ENCODE results near the gene MCEE.
"Not testable (repeated sequence)": the region's sequence is repeated elsewhere in the genome, so short reads cannot be mapped to it uniquely, and the experiment has no call there.

The MCEE gene

DNA sequence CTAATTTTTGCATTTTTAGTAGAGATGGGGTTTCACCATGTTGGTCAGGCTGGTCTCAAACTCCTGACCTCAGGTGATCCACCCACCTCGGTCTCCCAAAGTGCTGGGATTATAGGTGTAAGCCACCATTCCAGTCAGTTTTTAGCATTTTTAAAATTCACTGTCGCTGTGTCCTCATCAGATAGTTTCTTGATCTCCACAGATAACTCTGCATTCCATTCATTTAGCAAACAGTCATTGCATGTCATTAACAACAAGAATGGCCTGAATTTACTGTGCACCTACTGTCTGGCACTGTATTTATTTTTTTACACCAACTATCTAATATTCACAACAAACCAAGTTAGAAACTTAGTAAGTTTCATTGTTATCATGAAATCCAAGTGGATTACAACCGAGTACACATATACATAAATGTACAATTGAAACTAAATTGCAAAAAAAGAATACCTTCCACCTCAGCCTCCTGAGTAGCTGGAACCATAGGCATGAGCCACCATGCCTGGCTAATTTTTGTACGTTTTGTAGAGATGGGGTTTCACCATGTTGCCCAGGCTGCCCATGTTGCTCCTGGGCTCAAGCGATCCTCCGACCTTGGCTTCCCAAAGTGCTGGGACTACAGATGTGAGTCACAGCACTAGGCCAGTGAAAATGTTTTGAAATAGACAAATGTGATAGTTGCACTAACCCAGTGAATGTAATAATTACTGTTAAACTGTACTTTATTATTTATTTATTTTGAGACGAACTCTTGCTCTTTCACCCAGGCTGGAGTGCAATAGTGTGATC is 4.3 kb downstream of the MCEE start:
- no peak for DNase-seq

DNA sequence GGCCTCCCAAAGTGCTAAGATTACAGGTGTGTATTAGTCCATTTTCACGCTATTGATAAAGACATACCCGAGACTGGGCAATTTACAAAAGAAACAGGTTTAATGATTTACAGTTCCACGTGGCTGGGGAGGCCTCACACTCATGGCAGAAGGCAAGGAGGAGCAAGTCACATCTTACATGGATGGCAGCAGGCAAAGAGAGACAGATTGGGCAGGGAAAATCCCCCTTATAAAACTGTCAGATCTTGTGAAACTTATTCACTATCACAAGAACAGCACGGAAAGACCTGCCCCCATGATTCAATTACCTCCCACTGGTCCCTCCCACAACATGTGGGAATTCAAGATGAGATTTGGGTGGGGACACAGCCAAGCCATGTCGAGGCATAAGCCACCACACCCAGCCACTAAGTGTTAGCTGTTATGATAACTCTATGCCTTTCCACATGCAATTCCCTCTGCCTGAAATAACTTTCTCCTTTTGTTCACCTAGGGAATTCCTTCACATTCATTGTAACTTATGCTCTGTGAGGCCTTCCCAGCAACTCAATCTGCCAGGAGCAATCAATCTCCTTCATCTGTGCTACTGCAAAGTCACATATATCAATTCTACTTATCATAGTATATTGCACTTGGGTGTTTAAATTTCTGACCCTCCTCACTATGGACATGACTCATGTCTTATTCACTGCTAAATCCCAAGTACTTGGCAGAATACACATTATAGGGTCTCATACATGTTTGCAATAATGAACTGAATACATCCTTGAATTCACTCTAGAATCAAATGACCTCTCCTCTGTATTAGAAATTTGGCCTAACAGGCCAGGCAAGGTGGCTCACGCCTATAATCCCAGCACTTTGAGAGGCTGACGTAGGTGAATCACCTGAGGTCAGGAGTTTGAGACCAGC is 7.4 kb downstream of the MCEE start:
- DNase-seq = no peak

DNA sequence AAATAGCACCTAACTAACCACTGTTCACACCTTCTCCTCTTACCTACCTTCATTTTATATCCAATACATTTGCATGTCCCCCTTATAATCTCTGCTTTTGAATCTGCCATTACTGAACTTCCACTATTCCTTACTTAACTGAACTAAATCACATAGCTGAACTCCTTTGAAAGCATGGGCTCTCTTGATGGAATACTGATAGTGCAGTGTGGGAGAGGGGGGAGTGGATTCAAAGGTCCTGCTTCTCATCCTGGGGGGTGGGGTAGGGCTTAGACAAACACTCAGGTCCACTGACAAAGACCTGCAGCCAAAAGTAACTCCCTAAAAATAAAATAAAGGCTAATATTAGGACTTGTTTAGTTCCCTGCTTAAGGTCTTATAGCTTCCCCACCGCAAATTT is 8.6 kb downstream of the MCEE start:
- DNase-seq = no peak

DNA sequence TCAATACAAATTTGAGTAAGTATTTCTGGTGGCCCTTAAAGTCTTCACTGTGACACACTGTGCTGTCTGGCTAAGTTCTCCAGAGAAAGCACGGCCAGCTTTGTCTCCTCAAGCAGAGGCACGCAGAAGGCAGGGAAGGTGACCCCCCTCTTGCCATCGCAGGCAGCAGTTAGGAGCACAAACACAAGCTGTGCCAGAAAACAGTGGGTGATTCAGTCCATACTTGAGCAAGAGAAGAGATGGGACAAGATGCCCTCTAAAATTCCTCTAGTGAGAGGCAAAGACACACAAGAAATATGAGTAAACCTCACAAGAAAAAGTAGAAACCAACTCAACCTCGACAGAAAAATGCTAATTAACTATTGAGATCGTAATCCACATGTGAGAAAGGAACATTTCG is 9.8 kb downstream of the MCEE start:
- no peak for DNase-seq

DNA sequence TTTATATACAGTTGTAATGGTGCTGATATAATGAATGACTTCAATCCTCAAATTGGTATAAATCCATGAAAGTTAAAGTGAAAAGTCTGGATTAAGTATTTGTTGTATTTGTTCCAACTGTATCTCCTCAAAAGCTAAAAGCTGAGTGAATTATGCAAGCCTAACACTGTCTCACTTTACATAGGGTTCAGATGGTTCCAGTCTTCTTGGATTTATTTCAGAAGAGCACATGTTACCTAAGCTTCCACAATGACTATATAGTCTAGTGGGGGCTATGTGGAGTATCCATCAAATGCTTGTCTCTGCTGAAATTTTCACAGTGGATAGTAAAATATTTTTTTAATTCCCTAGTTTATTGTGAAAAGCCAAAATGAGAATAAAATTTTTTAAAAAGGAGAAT is 13.0 kb downstream of the MCEE start:
- DNase-seq = no peak

DNA sequence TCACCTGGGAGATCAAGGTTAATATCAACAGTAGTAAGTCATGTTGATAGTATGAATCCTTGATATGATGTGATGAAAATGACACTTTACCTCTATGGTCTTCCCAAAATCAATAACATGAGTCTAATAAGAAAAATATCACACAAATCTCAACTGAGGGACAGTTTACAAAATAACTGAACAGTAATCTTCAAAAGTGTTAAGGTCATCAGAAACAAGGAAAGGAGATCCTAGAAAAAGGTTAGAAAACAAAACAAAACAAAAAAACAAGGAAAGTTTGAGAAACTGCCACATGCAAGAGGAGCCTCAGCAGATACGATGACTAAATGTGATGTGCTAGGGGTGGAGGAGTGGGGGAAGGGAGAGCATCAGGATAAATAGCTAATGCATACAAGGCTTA is 16.2 kb downstream of the MCEE start:
- DNase-seq = no peak

DNA sequence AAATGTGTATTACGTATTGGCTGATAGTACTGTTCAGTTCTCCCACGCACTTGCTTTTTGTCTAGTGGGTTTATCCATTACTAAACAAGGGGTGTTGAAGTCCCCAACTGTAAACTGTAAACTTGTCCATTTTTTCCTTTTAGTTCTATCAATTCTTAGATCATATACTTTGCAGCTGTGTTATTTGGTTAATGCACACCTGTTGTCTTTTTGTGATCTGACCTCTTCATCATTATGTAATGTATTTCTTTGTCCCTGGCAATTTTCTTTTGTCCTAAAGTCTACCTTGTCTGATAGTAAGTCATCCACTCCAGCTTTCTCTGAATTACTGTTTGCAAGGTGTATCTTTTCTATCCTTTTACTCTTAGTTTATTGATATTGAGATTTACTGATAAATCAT is 21.9 kb downstream of the MCEE start:
- no peak for DNase-seq

DNA sequence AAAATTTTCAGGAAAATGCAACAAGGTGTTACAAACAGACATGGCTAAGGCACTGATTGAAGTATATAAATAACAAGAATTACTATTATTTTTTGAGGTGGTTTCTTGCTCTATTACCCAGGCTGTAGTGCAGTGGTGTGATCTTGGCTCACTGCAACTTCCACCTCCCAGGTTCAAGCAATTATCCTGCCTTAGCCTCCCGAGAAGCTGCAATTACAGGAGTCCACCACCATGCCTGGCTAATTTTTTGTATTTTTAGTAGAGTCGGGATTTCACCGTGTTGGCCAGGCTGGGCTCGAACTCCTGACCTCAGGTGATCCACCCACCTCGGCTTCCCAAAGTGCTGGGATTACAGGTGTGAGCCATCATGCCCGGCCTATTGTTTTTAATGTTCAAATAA is 23.6 kb downstream of the MCEE start:
- DNase-seq = not testable (repeated sequence)

DNA sequence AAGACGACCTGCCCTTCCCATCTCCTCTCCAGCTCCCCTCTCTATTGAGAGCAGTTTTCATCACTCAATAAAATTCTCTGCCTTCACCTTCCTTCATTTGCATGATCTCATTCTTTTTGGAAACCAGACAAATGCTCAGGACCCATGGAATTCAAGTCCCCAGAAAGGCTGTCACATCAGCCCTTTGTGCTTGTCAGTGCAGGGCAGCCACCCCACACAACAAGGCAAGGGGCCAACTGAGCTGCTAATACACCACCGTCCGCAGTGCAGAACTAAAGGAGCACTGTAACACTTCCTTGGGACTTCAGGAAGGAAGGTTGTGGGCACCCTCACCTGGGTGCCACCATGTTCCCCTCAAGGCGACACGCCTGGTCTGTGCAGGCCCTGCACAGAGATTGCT is 26.2 kb downstream of the MCEE start:
- DNase-seq = no peak

DNA sequence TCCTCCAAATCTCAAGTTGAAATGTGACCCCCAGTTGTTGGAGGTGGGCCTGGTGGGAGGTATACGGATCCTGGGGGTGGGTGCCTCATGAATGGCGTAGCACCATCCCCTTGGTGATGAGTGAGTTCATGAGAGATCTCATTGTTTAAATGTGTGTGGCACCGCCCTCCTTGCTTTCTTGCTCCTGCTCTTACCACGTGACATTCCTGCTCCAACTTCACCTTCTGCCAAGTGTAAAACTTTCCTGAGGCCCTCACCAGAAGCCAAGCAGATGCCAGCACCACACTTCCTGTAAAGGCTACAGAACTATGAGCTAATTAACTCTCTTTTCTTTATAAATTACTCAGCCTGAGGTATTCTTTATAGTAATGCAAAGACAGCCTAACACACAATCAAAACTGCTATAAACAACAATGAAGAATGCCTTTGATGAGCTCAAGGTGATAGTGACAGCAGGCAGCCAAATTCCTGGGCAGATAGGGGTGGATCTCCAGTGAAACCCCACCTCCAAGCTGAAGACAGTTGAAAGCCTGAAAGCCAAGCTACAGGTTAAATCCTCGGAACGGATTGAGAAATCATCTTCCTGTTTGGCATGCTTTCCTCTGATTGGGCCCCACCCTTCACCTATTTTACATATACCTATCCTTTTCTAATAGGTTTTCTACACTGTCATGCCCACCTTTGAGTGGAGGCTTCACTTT is 26.9 kb downstream of the MCEE start:
- DNase-seq = no peak

DNA sequence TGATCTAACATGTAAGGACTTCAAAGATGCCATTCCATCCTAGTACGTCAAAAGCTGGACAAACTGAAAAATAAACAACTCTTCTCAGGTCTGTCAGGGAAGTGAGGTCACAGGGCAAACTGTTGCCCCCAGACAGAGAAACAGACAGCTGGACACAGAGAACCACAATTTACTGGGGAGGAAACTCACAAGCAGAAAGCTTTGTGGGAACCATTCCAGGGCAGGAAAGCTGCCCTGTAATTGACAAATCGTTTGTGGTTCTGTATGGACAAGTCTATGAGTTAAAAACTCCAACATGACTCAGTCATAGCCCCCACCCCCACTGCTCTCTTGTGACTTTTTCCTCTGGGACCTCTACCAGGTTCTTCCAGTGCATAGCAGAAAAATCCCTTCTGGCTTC is 28.4 kb downstream of the MCEE start:
- no peak for DNase-seq

DNA sequence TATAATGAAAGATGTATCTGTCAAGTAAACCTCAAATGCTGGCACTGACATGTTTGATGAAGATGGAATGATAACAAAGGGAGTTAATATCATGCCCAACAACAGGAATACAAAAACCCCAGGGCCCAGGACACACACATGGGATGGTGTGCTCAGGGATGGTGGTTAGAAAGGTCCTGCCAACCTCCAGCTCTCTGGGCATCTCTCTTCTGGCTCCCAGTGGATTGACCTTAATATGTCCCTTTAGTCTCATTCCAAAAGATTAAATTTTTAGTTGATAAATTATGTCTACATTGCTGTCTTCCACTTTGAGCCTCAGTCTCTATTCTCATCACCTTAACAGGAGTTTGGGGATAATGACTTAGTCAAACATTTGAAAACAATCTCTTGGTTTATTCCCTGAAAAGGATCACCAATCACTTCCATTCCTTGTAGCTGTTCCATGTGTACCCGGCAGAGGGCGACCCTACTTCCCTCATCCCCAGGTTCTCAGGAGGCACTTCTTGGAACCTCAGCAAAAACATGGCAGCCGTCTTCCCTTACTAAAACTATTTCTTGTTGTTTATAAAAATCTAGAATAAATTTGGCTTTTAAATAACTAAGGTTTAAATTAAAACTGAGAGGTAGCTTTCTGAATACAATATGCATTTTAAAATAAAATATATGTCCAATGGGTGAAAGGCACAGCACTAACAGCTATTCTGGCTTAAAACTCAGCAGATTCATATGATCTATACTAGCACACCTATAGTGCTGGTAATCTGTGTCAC is 29.6 kb downstream of the MCEE start:
- peak; percentile 66 to 82 for DNase-seq

DNA sequence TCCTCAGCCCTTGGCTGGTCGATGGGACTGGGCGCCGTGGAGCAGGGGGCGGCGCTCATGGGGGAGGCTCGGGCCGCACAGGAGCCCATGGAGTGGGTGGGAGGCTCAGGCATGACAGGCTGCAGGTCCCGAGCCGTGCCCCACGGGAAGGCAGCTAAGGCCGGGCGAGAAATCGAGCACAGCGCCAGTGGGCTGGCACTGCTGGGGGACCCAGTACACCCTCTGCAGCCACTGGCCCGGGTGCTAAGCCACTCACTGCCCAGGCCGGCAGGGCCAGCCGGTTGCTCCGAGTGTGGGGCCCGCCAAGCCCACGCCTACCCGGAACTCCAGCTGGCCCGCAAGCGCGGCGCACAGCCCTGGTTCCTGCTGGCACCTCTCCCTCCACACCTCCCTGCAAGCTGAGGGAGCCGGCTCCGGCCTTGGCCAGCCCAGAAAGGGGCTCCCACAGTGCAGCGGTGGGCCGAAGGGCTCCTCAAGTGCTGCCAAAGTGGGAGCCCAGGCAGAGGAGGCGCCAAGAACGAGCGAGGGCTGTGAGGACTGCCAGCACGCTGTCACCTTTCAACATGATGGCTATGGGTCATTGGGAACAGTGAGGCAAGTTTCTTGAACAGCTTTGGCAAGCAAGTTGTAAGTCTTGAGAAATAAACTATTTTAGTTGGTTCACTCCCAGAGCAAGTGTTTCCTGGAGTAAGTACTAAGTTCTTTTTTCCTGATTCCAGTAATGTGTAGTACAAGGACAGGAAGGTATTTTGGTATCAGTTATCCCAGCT is 37.4 kb downstream of the MCEE start:
- not testable (repeated sequence) for DNase-seq

DNA sequence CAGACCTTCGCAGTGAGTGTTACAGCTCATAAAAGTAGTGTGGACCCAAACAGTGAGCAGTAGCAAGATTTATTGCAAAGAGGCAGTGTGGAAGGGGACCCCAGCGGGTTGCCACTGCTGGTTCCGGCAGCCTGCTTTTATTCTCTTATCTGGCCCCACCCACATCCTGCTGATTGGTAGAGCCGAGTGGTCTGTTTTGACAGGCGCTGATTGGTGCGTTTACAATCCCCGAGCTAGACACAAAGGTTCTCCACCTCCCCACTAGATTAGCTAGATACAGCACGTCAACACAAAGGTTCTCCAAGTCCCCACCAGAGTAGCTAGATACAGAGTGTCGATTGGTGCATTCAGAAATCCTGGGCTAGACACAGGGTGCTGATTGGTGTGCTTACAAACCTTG is 38.2 kb downstream of the MCEE start:
- not testable (repeated sequence) for DNase-seq

DNA sequence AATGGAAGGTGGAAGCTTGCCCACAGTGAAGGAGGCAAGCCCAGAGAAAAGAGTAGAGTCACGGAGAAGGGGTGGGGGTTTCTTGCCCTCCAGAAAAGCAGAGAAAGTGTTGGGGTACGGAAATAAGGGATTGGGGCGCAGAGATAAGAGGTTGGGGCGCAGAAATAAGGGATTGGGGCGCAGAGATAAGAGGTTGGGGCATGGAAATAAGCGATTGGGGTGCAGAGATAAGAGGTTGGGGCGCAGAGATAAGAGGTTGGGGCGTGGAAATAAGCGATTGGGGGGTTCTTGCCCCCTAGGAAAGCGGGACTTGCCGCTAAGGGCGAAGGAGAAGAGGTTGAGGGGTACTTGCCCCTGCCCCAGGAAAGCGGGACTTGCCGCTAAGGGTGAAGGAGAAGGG is 40.6 kb downstream of the MCEE start:
- not testable (repeated sequence) for DNase-seq

DNA sequence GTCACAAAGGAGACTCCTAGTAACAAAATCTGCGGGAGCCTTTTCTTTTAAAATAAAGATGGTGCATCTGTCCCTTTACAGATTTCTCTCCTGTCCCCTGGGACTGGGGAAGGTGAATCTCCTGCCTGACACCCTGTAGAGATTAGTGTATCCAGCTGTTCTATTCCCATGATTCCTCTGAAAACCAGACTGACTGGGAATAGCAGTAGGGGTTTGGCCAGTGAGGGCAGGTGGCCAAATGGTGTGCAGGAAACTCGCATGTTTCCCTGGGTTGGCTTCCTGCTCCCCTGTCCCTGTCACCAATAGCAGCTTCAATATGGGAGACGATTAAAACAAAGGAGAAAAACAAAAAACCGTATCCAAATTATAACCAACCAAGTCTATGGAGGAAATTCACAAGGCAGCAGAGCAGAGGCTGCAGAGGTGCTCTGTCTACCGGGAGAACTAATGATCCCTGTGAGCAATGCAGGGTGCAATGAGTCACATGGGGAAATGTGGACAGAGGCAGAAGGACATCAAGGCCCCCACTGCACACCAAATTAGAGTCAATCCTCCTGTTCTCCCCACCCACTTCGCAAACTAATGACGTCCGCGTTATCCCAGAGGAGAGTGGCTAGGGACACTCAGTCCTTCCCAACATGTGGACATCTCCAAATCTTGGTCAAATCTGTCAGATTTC is 44.6 kb downstream of the MCEE start:
- DNase-seq = not testable (repeated sequence)

DNA sequence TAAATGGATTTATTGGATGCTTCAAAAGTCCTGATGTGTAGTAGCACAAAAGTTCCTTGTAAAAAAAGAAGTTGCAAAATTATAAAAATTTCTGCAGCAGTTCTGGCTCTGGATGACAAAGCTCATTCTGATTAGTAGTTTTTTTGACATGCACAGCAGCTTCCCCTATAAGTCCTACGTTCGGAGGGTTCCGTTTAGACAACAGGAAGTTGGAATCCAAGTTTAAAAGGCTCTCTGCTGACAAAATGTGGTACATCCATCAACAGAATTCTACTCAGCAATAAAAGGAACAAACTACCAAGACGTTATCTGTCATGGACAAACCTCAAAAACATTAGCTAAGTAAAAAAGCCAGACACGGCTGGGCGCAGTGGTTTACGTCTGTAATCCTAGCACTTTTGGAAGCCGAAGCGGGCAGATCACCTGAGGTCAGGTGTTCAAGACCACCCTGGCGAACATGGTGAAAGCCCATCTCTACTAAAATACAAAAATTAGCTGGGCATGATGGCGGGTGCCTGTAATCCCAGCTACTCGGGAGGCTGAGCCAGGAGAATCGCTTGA is 46.2 kb downstream of the MCEE start:
- not testable (repeated sequence) for DNase-seq

DNA sequence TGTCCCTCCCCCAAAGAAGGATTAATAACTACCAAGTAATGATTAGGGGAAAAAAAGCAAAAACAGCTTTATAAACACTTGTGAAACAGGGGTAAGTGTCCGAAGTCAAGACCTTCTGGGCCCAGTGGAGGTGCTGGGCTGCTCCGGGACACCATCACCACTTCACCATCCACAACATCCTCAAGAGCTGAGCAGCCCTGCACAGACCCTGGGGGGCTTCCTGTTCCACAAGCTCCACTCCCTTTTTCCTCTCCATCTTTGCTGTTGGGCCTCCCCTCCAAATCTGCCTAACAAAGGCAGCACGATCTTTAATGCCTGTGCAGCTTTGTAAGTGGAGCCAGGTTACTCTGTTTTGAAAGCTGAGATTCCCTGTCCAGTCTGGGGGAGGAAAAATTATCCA is 46.7 kb downstream of the MCEE start:
- DNase-seq = not testable (repeated sequence)

DNA sequence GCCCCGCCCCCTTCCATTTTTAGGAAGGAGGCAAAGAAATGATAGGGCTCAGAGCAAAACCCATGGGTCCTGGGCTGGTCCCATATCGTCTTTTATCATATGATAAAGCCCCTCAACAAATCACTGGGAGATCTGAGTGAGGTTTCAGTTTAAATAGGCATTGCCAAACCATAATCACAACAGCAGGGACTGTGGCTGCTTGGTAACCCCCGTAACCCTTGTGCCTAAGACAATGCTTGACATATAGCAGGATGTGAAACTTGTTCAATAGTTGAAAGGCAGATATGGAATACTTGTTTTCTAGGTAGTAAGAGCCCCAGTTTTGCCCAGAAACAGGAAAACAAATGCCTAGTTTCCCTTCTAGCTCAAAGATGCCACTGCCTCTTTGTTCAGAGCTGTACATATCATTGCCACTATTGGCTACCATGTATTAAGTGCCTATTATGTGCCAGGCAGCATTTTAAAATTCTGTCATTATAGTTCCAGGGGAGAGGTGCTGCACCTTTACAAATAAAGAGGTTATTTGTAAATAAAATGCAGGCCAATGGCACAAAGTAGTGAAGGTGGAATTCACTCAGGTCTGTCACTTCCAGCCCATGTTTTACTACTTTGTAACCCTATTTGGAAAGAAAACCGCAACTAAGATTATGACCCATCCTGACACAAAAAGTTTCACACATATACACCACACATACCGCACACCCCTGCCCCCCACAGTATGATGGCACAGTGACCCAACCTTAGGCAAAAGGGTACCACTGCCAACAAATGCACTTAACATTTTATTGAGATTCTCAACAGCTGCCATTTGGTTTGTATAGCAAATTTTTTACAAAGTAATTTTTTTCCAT is 47.4 kb downstream of the MCEE start:
- DNase-seq = no peak

DNA sequence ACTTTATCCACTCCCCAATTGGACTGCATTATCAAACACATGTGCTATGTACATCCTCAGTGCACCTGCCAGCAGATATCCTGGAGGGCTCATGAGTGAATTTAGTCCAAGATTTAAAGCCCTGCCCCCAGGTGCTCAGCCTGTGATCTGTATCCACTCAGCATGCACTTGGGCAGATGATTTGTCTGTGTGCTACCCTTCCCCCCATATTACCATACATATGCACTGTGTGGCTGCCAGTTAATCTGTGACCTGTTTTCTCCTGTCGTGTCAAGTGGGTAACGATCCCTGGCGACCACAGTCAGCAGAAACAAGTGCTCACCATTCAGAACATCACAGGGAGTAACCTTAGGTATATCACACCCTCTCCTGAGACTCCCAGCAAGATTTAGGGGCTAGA is 51.4 kb downstream of the MCEE start:
- no peak for DNase-seq

All from Kasumi-1 (cell line).